HG03457 (cell line): ENCODE results near the gene RAX2.
"Not testable (repeated sequence)": the region's sequence is repeated elsewhere in the genome, so short reads cannot be mapped to it uniquely, and the experiment has no call there.

Experiments
- ATAC-seq: cut with Tn5 transposase; IDR thresholded peaks from one replicate; pipeline ENCODE4 v1.9.1; 2021; ENCODE audit warnings: moderate number of reproducible peaks; ENCODE audit not compliant: unreplicated experiment

RAX2 gene

DNA sequence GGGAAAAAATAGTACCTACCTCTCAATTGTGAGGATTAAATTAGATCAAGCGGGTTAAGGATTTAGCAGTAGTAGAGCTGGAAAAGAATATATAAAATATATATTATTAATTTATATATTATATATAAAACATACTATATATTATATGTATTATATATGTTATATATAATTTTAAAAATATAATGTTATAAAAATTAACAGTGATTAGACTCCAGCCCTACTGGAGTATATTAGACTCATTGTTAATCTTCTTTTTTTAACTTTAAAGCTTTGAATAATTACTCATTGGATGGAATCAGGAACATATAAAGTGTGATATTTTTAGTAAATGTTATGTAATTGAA is 9.9 kb downstream of the RAX2 start:
- ATAC-seq, result no peak

DNA sequence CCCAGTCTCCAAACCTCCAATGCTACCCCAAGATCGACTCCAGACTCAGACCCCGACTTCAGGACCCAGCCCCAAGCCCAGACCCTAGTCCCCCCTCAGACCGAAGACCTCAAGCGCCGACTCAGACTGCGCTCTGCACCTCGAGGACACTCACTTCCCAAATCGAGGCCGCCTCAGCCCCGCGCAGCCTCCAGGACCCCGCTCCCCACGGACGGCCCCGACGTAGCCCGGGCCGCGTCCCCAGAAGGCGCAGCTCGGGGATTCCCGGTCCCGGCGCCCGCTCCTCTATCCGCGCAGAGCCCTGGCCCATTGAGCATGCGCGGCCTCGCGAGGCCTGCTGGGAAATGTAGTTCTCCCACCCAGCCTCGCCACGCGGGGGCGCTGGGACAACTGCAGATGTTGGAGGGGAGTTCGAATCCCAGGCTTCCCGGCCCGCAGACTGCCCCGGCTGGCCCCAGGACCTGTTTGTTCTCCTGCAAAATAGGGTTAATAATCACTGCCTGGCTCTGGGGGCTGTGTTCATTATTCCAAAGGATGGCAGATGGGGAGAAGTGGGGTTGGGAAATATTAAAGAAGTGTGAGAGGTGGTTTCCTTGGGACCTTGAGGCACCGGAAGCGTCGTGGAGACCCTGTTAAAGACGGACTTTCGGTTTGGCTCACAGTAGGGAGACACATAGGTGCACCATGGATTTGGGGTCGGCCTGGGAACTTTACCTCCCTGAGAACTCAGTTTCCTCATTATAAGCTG is 10.5 kb downstream of the RAX2 start, which contains the start of gene APBA3:
TSS of gene APBA3 (minus strand) at position 311 of the 748 bp plus-strand sequence. CDS start 1,428 bp downstream, outside the sequence.
- ATAC-seq, result peak; percentile 49

DNA sequence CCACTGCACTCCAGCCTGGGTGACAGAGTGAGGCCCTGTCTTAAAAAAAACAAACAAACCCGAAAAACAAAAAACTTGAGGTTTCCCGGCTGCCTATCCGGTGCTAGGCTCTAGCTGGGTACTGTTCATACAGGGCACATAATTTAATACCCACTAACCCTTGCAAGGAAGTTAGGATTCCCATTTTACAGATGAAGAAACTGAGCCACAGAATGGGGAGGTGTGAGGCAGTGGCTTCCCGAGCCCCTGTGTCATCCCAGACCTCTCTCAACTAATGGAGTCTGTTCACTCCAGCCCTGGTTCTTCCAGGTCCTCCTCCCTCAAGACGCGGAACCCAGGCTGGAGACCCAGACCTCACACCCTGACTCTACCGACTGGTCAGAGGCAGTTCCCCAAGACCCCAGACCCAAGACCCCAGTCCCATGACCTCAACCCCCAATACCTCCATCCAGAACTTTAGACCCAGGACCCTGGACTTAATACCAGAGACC is 11.1 kb downstream of the RAX2 start:
- no peak for ATAC-seq

DNA sequence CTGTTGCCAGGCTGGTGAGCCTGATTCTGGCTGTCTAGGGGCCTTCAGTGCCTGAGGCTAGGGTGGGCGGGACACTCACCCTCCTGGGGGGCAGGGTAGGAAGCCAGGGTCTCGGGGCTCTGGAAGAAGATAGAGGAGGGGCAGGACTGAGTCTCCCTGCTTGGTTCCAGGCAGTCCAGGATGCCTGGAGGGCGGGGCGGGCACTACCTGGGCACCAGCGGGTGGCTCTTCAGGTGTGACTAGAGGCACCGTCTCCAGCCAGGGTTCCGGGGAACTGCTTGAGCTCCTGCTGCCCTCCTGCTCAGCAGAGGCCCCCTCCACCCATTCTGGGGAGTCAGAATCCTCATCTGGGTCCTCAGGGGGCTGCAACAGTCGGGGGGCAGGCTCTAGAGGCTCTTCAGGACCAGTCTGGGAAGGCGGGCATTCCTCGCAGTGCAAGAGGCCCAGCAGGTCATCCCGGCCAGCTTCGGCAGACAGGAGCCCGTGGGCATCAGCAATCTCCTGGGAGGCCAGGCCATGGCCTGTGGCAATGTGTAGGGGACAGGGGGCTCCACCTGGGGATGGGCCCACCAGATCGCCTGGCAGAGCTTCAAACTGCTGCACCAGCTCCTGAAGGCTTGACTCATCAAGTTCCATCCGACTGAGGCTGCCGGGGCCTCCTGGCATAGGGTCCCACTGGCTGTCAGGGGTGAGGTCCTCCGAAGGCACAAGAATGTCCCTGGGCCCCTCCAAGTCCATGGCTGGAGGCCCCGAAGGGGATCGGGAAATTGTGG is 12.4 kb downstream of the RAX2 start:
- no peak for ATAC-seq

DNA sequence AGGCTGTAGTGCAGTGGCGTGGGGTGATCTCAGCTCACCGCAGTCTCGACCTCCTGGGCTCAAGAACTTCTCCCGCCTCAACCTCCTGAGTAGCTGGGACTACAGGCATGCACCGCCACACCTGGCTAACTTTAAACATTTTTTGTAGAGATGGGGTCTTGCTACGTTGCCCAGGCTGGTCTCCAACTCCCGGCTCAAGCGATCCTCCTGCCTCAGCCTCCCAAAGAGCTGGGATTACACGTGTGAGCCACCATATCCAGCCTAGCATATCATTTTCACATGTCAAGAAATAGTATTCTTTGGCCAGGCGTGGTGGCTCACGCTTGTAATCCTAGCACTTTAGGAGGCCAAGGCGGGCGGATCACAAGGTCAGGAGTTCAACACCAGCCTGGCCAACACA is 13.7 kb downstream of the RAX2 start:
- ATAC-seq, result not testable (repeated sequence)

DNA sequence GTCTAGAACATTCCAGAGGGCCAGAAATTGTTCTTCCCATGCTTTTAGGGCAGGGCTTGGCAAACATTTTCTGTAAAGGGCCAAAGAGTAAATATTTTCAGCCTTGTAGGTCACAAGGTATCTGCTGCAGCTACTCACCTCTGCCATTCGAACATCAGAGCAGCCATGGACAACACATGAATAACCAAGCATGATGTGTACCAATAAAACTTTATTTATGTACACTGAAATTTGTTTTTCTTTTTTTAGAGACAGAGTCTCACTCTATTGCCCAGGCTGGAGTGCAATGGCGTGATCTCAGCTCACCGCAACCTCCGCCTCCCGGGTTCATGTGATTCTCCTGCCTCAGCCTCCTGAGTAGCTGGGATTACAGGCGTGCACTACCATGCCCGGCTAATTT is 14.3 kb downstream of the RAX2 start:
- not testable (repeated sequence) for ATAC-seq

DNA sequence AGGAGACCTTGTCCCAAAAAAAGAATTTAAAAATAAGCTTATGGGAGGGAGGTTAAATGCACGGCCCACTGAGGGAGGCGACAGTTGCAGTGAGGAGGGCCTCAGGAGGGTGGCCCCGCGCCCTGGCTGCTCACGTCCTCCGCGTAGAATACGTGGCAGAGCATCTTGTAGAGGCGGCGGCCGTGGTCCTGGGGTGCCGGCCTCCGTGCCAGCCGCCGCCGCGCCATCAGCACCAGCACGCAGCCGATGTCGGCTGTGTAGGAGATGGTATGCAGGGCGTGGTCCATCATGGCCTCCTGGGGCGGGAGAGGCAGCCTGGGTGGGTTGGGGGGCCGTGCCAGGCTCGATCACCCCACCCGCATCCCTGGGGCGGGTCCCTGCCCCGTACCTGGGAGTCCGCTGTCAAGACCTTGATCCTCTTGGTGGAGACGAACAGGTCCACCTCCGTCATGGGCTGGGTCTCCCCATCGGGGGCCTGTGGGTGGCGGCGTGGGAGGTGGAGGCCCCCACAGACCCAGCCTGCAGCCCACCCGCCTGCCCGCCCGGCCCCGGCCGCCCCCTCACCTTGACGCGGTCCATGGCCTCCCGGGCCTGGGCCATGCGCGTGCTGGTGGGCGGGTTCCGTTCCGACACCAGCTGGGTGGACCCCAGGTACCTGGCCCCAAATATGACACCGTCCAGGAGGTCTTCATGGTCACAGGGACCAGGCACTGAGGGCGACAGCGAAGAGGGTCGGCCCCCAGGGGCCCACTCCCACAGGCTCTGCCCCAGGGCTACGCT is 18.2 kb downstream of the RAX2 start:
- ATAC-seq, result no peak

DNA sequence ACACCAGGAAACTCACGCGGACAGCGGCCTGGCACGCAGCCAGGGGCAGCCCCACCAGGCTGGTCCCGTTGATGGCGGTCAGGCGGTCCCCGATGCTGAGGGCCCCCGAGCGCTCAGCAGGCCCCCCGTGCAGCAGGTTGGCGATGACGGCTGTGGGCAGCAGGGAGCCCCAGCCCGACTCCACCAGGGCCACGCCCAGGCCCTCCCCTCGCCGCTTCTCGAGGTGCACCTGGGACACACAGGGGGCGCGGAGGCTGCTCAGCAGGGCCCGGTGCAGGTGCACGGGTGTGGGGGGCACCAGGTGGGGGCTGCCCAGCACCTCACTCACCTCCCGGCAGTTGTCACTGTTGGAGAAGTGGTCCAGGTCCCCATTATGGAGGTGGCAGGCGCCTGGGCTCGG is 19.5 kb downstream of the RAX2 start:
- no peak for ATAC-seq

DNA sequence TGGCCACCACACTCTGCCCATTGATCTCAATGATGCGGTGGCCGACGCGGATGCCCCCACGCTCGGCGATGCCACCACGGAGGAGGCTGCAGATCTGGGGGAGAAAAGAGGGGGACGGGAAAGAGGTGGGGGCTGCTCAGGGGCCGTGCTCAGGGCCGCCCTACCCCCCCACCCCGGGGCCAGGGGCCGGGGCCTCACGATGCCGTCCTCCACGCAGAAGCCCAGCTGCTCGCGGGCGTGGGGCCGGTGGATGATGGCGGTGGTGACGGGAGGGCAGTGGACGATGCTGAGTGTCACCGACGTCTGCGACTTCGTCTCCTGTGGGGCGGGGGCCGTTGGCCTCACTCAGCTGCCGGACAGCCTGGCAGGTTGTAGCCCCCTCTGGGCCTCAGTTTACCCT is 20.8 kb downstream of the RAX2 start:
- ATAC-seq, result no peak

DNA sequence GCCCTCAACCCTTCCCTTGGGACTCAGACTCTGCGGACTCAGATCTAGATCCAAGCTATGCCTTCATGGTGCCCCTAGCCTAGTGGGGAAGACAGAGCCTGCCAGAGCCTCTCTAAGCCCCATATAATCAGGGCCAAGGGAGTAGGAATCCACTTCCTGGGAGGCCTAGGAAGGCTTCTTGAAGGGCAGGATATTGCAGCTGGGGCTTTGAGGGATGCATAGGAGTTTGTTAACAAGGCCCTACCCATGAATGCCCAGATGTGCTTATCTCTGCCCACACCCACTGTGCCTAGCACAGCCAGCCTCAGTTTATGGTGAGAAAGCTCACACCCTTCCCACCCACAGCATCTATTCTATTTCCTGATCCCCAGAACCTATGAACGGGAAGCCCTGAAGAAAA is 21.8 kb downstream of the RAX2 start:
- ATAC-seq, result no peak

DNA sequence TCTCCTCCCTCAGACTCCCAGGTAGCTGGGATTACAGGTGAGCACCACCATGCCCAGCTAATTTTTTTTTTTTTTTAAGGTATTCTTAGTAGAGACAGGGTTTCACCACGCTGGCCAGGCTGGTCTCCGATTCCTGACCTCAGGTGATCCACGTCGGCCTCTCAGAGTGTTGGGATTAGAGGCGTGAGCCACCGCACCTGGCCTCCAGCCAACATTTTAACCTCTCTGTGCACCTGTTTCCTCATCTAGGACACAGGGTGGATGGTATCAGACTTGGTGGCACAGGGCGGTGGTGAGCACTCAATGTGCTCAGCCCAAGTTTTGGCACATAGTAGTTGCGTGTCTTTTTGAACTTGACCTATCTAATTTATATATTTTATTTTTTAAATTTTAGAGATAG is 23.1 kb downstream of the RAX2 start:
- no peak for ATAC-seq

DNA sequence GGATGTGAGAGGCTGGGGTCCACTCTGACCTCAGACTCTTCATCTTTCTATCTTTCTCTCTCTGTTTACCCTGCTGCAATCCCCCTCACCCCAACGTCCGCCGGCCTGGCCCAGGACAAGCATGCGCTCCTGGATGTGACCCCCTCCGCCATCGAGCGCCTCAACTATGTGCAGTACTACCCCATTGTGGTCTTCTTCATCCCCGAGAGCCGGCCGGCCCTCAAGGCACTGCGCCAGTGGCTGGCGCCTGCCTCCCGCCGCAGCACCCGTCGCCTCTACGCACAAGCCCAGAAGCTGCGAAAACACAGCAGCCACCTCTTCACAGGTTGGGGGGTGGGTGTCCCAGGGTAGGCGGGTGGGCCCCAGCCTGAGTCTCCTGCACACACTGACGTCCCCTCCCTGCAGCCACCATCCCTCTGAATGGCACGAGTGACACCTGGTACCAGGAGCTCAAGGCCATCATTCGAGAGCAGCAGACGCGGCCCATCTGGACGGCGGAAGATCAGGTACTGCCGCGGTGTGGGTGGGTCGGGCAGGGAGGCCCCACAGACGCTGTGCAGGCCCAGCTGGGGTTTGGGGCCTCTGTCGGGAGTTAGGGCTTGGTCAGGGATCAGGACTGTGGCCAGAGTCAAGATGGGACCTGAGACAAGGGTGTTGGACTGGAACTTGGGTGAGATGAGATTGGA is 25.5 kb downstream of the RAX2 start:
- no peak for ATAC-seq

DNA sequence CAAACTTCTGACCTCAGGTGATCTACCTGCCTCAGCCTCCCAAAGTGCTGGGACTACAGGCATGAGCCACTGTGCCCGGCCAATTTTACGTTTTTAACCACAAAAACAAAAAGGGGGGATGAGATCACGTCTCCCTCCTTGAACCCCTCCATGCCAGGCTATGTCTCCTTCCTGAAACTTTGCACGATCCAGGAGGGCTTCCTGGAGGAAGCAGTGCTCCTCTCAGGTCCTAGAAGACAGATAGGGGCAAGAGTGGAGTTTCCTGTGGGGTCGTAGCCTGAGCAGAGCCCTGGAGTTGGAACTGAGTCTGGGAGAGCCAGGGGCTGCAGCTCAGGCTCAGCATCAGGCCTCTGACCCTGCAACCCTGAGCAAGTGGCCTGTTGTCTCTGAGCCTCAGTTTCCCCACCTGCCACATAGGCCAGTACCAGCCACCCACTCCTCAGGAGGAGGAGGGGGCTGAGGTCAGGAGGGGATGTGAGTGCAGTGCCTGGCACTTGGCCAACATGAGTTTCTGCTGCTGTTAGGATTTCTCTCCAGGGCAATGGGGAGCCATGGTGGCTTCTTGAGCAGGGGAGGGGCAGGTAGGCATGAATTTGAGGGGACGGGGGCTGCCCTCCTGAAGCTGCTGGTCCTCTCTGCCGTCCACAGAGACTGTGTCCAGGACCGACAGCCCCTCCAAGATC is 26.5 kb downstream of the RAX2 start:
- ATAC-seq, result no peak

DNA sequence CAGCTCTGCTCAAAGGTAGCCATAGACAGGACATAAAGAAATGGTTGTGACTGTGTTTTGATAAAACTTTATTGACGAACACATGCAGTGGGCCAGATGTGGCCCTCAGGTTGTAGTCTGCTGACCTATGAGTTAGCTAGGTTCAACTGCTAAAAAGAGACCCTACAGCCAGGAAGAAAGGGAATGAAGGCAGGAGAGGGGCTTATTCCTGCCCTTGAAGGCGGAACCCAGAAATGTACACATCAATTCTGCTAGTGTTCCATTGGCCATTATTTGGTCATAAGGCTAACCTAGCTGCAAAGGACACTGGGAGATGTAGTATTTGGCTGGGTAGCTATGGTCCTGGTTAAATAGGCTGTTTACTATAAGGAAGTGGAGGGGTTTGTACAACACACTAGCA is 28.5 kb downstream of the RAX2 start:
- ATAC-seq, result no peak

DNA sequence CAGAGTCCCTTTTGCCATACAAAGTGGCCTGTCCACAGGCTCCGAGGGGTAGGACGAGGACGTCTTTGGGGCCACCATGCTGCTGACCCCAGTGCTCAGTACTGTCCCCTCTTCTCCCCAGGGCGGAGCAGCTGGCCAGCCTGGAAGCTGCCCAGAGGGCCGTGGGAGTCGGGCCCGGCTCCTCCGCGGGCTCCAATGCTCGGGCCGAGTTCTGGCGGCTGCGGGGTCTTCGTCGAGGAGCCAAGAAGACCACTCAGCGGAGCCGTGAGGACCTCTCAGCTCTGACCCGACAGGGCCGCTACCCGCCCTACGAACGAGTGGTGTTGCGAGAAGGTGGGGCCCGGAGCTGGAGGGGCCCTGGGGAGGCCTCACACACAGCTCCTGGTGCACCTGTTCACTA is 31.6 kb downstream of the RAX2 start:
- no peak for ATAC-seq

DNA sequence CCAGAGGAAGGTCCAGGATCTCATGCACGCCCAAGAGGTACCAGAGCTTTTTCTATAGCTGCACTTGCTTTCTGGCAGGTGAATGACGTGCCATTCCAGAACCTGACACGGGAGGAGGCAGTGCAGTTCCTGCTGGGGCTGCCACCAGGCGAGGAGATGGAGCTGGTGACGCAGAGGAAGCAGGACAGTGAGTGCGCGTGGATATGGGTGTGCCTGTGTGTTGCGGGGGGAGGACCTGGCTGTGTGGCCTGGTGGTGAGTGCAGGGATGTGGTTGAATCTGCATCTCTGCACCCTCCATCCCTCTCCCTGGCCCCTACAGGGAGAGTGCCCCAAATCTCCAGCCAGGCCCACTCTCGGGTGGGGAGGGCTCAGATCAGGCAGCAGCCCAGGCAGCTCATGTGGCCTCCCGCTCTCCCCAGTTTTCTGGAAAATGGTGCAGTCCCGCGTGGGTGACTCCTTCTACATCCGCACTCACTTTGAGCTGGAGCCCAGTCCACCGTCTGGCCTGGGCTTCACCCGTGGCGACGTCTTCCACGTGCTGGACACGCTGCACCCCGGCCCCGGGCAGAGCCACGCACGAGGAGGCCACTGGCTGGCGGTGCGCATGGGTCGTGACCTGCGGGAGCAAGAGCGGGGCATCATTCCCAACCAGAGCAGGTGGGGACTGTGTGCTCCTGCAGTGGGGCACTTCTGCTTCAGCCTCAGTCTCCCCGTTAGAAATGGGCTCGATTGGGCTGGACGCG is 33.4 kb downstream of the RAX2 start:
- ATAC-seq, result no peak

DNA sequence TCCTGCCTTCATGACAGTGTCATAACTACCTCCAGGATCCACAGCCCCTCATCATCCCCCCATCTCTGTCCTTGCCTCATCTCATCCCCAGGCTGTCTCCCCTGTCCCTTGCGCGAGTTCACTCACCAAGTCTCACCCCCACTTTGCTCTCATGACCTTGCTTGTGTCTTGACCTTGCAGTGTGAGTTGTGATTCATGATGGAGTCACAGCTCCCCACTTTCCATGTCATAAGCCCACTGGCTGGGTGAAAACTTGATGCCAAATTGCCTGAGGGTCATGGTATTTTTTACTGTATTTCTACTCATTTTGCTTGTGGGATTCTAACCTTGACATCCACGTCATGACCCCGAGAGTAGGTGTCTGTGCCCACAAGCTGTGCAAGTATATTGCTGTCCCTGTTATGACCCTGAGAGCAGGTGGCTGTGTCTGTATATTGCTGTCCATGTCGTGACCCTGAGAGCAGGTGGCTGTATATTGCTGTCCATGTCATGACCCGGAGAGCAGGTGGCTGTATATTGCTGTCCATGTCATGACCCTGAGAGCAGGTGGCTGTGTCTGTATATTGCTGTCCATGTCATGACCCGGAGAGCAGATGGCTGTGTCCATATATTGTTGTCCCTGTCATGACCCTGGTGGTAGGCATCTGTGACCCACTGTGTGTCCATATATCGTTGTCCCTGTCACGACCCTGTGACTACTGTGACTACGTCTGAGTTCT is 34.4 kb downstream of the RAX2 start:
- no peak for ATAC-seq

DNA sequence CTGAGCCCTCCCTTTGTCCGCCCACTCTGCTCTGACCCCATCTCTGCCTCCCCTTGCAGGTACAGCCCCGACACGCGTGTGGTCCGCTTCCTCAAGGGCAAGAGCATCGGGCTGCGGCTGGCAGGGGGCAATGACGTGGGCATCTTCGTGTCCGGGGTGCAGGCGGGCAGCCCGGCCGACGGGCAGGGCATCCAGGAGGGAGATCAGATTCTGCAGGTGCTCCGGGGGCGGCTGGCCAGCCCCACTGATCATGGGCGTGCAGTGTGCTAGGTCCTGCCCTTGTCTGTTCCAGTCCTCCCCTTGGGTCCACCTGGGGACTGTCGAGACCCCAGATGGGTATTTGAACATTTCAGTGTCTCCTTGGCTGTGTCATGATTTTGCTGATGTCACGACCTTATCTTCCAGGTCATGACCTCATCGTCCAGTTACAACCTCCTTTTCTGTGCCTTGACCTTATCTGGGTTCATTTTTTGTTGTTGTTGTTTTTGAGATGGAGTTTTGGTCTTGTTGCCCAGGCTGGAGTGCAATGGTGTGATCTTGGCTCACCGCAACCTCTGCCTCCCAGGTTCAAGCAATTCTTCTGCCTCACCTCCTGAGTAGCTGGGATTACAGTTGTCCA is 35.8 kb downstream of the RAX2 start:
- ATAC-seq, result no peak

DNA sequence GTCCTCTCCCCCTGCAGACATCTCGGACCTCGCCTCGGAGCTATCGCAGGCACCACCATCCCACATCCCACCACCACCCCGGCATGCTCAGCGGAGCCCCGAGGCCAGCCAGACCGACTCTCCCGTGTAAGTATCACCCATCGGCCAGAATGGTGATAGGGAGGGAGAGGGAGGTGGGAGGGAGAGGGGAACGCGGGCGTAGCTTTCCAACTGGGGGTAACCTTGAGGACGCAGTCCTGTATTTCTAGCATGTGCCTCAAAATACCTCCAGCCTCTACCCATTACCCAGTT is 37.8 kb downstream of the RAX2 start:
- no peak for ATAC-seq
